Natural killer cell (primary cell): ENCODE measurements around the gene TNFSF15. TPM values are rescaled to one million over a fixed set of nuclear protein-coding genes. Genes with fewer than 3 reads are reported as not detected.

ENCODE experiments used
- ATAC-seq, 3 donors: fragments of 150-1000 bp in 2 of 3; fragments of 200-7000 bp in 1 of 3; cut with Tn5 transposase; 1 replicate in 1 of 3; 2 replicates in 2 of 3; pipeline ENCODE4 v1.10.0; 2021; ENCODE audit warnings: mild to moderate bottlenecking in 2 of 3, moderate library complexity in 2 of 3
- DNase-seq, 2 donors: peaks; one replicate each; pipeline versions ENCODE4 v3.0.0 to v3.0.0-alpha.2; 2013 to 2021; ENCODE audit warnings: mixed read lengths in 1 of 2
- H3K27ac ChIP-seq: one replicate; pipeline ENCODE4 v1.5.1; 2013; ENCODE audit warnings: mild to moderate bottlenecking, low read length
- H3K27me3 ChIP-seq: one replicate; pipeline ENCODE4 v1.6.1; 2013; ENCODE audit warnings: low read length; ENCODE audit not compliant: control insufficient read depth, insufficient read depth
- H3K36me3 ChIP-seq: one replicate; pipeline ENCODE4 v1.6.1; 2013; ENCODE audit warnings: low read length; ENCODE audit not compliant: control insufficient read depth, insufficient read depth
- H3K4me1 ChIP-seq: one replicate; pipeline ENCODE4 v1.6.1; 2013; ENCODE audit warnings: low read length; ENCODE audit not compliant: control insufficient read depth, insufficient read depth
- H3K4me3 ChIP-seq: one replicate; pipeline ENCODE4 v1.5.1; 2013; ENCODE audit warnings: low read length
- H3K9me3 ChIP-seq: one replicate; pipeline ENCODE4 v1.6.1; 2013; ENCODE audit warnings: low read length; ENCODE audit not compliant: control insufficient read depth, insufficient read depth
- H3K27ac Mint-ChIP-seq, 2 donors: one replicate each; pipeline ENCODE4 v1.8.0; 2022; ENCODE audit warnings: mild to moderate bottlenecking in 2 of 2, mixed read lengths in 2 of 2, moderate library complexity in 1 of 2
- H3K27me3 Mint-ChIP-seq, 2 donors: one replicate each; pipeline ENCODE4 v1.8.0; 2022; ENCODE audit warnings: low read depth in 2 of 2, mixed read lengths in 2 of 2
- H3K36me3 Mint-ChIP-seq: one replicate; pipeline ENCODE4 v1.8.0; 2022; ENCODE audit warnings: mixed read lengths
- H3K4me1 Mint-ChIP-seq, 2 donors: one replicate each; pipeline ENCODE4 v1.8.0; 2022; ENCODE audit warnings: mixed read lengths in 2 of 2
- H3K4me3 Mint-ChIP-seq: one replicate; pipeline ENCODE4 v1.8.0; 2022; ENCODE audit warnings: mild to moderate bottlenecking, moderate library complexity, mixed read lengths
- H3K9me3 Mint-ChIP-seq, 2 donors: one replicate each; pipeline ENCODE4 v1.8.0; 2022; ENCODE audit warnings: mixed read lengths in 2 of 2
- WGBS: methylation state at CpG from one replicate; pipeline ENCODE4 v1.1.7; 2013; ENCODE audit warnings: missing lambda C conversion rate; ENCODE audit not compliant: insufficient coverage; 5-methylcytosine and 5-hydroxymethylcytosine counted together
- intact Hi-C: fragments of 100-400 bp; cut with micrococcal nuclease; formaldehyde crosslinking; loops from one replicate; pipeline ENCODE4 v1.14.2; 2022
- total RNA-seq, 4 donors: library from RNA; stranded (reverse); fragments of 120-200 nt in 1 of 4; gene quantifications; one replicate each; pipeline versions ENCODE4 v1.2.3 to v1.2.4, GENCODE V29; 2013 to 2022
- TF ChIP-seq, protein P1 (sequence below): fragments of 200-600 bp; IDR thresholded peaks from one replicate; pipeline ENCODE4 v1.8.0; 2022; ENCODE audit warnings: antibody characterized with exemption

Gene TNFSF15
- total RNA-seq, 3 donors from 2014 or later (not counting 1 experiment from before 2014, with no cell fraction given): not detected

DNA sequence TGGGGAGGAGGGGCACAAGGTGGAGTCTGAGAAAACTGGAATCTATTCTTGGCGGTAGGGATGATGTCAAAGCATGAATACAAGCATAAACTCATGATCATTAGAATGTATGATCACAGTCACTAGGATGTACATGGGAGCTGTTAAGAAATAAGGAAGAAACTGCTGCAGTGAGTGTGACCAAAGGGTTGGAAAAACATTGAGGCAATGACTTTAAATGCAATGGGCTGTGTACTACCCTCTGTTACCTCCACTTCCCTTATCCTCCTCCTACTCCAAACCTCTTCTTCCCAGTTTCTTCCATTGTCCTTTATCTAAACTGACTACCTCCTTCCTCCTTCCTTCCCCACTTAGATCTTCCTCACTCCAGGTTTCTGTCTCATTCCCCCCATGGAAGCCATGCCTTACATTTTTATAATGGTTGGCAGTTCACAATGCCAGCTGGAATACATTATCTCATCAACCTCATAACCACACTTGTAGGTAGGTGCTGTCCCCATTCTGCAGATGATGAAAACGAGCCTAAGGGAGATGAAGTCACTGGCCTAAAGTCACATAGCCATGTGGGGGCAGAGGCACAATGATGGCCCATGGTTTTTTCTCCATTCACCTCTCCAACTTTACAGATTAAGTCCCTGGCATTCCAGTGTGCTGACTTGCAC, 21.9 kb upstream of the TNFSF15 start:
- intact Hi-C loops: no loop called here
- Histone ChIP-seq H3K4me1 (no peaks in the 10 kb centered on the region), H3K27me3 (no peaks in the 10 kb centered on the region), H3K9me3 (no peaks in the 10 kb centered on the region), H3K36me3 (no peaks in the 10 kb centered on the region), H3K4me3 (no peak overlapping the region), H3K27ac (no peak overlapping the region)
- no peaks in the 10 kb centered on the region for H3K9me3 Mint-ChIP-seq
- no peak overlapping the region for H3K4me3 Mint-ChIP-seq
- no peaks in the 10 kb centered on the region for H3K4me1 Mint-ChIP-seq
- DNase-seq: no peak
- peaks cover 5 to 6% of the 10 kb centered on the region in 2 donors for H3K27me3 Mint-ChIP-seq
- TF ChIP-seq, protein P1, sequence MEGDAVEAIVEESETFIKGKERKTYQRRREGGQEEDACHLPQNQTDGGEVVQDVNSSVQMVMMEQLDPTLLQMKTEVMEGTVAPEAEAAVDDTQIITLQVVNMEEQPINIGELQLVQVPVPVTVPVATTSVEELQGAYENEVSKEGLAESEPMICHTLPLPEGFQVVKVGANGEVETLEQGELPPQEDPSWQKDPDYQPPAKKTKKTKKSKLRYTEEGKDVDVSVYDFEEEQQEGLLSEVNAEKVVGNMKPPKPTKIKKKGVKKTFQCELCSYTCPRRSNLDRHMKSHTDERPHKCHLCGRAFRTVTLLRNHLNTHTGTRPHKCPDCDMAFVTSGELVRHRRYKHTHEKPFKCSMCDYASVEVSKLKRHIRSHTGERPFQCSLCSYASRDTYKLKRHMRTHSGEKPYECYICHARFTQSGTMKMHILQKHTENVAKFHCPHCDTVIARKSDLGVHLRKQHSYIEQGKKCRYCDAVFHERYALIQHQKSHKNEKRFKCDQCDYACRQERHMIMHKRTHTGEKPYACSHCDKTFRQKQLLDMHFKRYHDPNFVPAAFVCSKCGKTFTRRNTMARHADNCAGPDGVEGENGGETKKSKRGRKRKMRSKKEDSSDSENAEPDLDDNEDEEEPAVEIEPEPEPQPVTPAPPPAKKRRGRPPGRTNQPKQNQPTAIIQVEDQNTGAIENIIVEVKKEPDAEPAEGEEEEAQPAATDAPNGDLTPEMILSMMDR: no peak
- no peaks in the 10 kb centered on the region for H3K36me3 Mint-ChIP-seq
- H3K27ac Mint-ChIP-seq: no peak overlapping the region
- WGBS: 83% methylated on average over 2 of the region's 2 CpGs
- no peak for ATAC-seq

DNA sequence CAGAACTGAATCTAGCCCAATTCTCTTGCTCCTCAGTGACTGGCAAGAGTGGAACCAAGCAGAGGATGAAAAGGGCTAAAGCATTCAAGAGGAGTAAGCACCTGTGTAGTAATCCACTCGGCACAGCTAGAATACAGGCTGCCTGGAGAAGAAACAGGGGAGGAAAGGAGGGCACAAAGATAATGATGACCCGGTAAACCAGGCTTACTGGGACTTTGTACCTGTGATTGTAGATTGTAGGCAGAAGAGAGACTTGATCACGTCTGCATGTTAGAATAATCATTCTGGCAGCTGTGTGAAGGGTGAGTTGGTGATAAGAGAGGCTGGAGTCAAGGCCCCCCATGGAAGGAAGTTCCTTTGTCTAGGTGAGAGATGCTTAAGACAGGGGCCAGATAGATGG, 20.6 kb upstream of the TNFSF15 start:
- ATAC-seq (no peak), DNase-seq (no peak)
- no peaks in the 10 kb centered on the region for H3K27me3 ChIP-seq
- H3K27ac ChIP-seq: no peak overlapping the region
- H3K36me3 Mint-ChIP-seq: no peaks in the 10 kb centered on the region
- H3K9me3 Mint-ChIP-seq: no peaks in the 10 kb centered on the region
- H3K36me3 ChIP-seq: no peaks in the 10 kb centered on the region
- peaks cover 0 to 5% of the 10 kb centered on the region in 2 donors for H3K4me1 Mint-ChIP-seq
- no peak overlapping the region for H3K4me3 Mint-ChIP-seq
- H3K4me3 ChIP-seq: no peak overlapping the region
- TF ChIP-seq, protein P1: no peak
- H3K27me3 Mint-ChIP-seq: peaks cover 4 to 6% of the 10 kb centered on the region in 2 donors
- H3K4me1 ChIP-seq: no peaks in the 10 kb centered on the region
- H3K9me3 ChIP-seq: no peaks in the 10 kb centered on the region
- H3K27ac Mint-ChIP-seq: no peak overlapping the region
- WGBS: 96% methylated on average over 3 of the region's 3 CpGs
- intact Hi-C loops: no loop called here

DNA sequence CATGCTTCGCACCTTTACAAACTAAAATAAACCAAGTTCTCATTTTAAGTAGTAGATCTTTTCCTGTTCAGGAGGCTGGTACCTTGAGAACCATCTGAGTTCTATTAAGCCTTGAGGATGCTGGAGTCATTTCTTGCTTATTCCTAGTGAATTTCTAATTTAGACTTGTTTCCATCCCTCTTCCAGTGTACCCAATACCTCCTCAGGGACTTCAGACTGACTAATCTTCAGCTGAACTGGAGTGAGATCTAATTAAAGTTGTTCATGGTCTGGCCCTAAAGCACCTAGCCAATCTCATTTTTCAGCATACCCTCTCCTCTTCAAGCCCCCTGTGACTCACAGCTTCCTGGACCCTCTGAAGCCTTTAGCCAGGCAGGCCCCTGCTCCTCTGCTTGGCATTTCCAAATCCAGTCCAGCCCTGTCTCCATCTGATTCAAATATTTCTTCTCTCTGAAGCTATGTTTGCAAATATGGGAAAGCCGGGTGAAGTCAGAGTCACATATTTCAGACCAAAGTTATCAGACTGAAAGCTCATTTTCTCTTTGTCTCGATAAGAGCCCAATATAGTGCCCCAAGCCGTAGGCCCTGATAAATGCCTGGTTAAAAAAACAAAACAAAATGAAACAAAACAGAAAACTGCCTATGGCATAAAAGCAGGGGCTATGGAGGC, 19.4 kb upstream of the TNFSF15 start:
- Mint-ChIP-seq H3K27me3 (peaks cover 0 to 6% of the 10 kb centered on the region in 2 donors), H3K4me3 (no peak overlapping the region), H3K27ac (no peak overlapping the region), H3K4me1 (peaks cover 0 to 5% of the 10 kb centered on the region in 2 donors), H3K9me3 (no peaks in the 10 kb centered on the region), H3K36me3 (no peaks in the 10 kb centered on the region)
- Histone ChIP-seq H3K27ac (no peak overlapping the region), H3K9me3 (no peaks in the 10 kb centered on the region), H3K36me3 (no peaks in the 10 kb centered on the region), H3K27me3 (no peaks in the 10 kb centered on the region), H3K4me1 (no peaks in the 10 kb centered on the region), H3K4me3 (no peak overlapping the region)
- intact Hi-C loops: no loop called here
- no peak for DNase-seq
- 78% methylated on average over 4 of the region's 4 CpGs for WGBS
- no peak for ATAC-seq
- TF ChIP-seq, protein P1: no peak
